ENCODE data around the gene ELMO1.

The ELMO1 gene

GRCh38 chr7:37045681-37046179, 402.9 kb downstream of the ELMO1 start:
- POLR2A ChIA-PET = no interaction called here
- no peak for TF ChIP-seq CTCF (IDR thresholded peaks at IDR 0.05; ENCODE audit: control extremely low read depth, extremely low read depth, low read depth, missing control alignments)
- CTCF ChIA-PET = no interaction called here
- no peak for DNase-seq (ENCODE audit: extremely low spot score)

GRCh38 chr7:37041461-37041860, 407.2 kb downstream of the ELMO1 start:
- no peak for DNase-seq (ENCODE audit: extremely low spot score)
- ChIA-PET POLR2A (no interaction called here), CTCF (interaction anchor here (1.3 to 3.0 kb wide), 2 partner anchors 15 to 138 kb away, joined by 3 to 8 read pairs; no protein-coding TSS in a partner anchor)
- TF ChIP-seq CTCF (IDR thresholded peaks at IDR 0.05; ENCODE audit: control extremely low read depth, extremely low read depth, low read depth, missing control alignments) = no peak

GRCh38 chr7:37040330-37040729, 408.3 kb downstream of the ELMO1 start:
- no peak for DNase-seq (ENCODE audit: extremely low spot score)
- ChIA-PET POLR2A (no interaction called here), CTCF (interaction anchor here (1.3 to 3.0 kb wide), 2 partner anchors 13 to 139 kb away, joined by 3 to 8 read pairs; no protein-coding TSS in a partner anchor)
- no peak for TF ChIP-seq CTCF (IDR thresholded peaks at IDR 0.05; ENCODE audit: control extremely low read depth, extremely low read depth, low read depth, missing control alignments)

- ChIA-PET CTCF (no interaction called here), POLR2A (no interaction called here)
- DNase-seq (ENCODE audit: extremely low spot score) = no peak
- TF ChIP-seq CTCF (IDR thresholded peaks at IDR 0.05; ENCODE audit: control extremely low read depth, extremely low read depth, low read depth, missing control alignments) = no peak
These were observed 409.4 kb downstream of the ELMO1 start for GRCh38 chr7:37039131-37039749.

- CTCF ChIA-PET = no interaction called here
- no peak for DNase-seq (ENCODE audit: extremely low spot score)
- no peak for TF ChIP-seq CTCF (IDR thresholded peaks at IDR 0.05; ENCODE audit: control extremely low read depth, extremely low read depth, low read depth, missing control alignments)
- POLR2A ChIA-PET = no interaction called here
These were observed 410.0 kb downstream of the ELMO1 start for GRCh38 chr7:37038706-37039105.

GRCh38 chr7:37037286-37037685, 411.4 kb downstream of the ELMO1 start:
- ChIA-PET CTCF (interaction anchor here (1.2 to 1.4 kb wide), 2 partner anchors 15 to 26 kb away, joined by 3 to 4 read pairs; no protein-coding TSS in a partner anchor), POLR2A (no interaction called here)
- TF ChIP-seq CTCF (IDR thresholded peaks at IDR 0.05; ENCODE audit: control extremely low read depth, extremely low read depth, low read depth, missing control alignments) = no peak
- no peak for DNase-seq (ENCODE audit: extremely low spot score)
